ENCODE measurements around the gene PSMD3. TPM values are rescaled to one million over a fixed set of nuclear protein-coding genes. Genes with fewer than 3 reads are reported as not detected.
"Not testable (repeated sequence)": the region's sequence is repeated elsewhere in the genome, so short reads cannot be mapped to it uniquely, and the experiment has no call there.

Gene PSMD3
- 10 to 100 TPM; 69.0 to 92.8 TPM for total RNA-seq
- long read RNA-seq, transcript PSMD3-201 (12 exons, 2,158 nt) = major isoform, 91 of 107 reads
- long read RNA-seq, partial matches to known transcripts = 10 of 107 reads
- long read RNA-seq, other reads (novel, unspliced or antisense) = 6 of 107 reads

- peak; percentile 94 to 97 for ATAC-seq
- intact Hi-C loops (cut with DNase I) = no loop called here
- peak; percentile 97 for DNase-seq
These were observed at the start of gene PSMD3 for GRCh38 chr17:39980351-39981206. PSMD3 (plus strand) TSS chr17:39980807; CDS start chr17:39980971, 164 bp downstream.

GRCh38 chr17:39933912-39934311, 46.7 kb upstream of the PSMD3 start:
- no peak for DNase-seq
- intact Hi-C loops (cut with DNase I) = no loop called here
- peak; percentile 58 to 70 for ATAC-seq

GRCh38 chr17:39934324-39934723, 46.3 kb upstream of the PSMD3 start:
- intact Hi-C loops (cut with DNase I) = no loop called here
- no peak for DNase-seq
- ATAC-seq = no peak

GRCh38 chr17:39935909-39936308, 44.7 kb upstream of the PSMD3 start:
- DNase-seq (no peak), ATAC-seq (peak in 1 of 2 donors; percentile 10)
- intact Hi-C loops (cut with DNase I) = no loop called here

GRCh38 chr17:39937447-39937846, 43.2 kb upstream of the PSMD3 start:
- DNase-seq = no peak
- intact Hi-C loops (cut with DNase I) = no loop called here
- ATAC-seq = no peak

- ATAC-seq = no peak
- DNase-seq = no peak
- intact Hi-C loops (cut with DNase I) = no loop called here
These were observed 42.3 kb upstream of the PSMD3 start for GRCh38 chr17:39938140-39938869.

GRCh38 chr17:39939106-39939505, 41.5 kb upstream of the PSMD3 start:
- ATAC-seq = no peak
- no peak for DNase-seq
- intact Hi-C loops (cut with DNase I) = no loop called here

GRCh38 chr17:39939588-39940419, 40.8 kb upstream of the PSMD3 start:
- intact Hi-C loops (cut with DNase I) = no loop called here
- no peak for DNase-seq
- ATAC-seq = peak; percentile 54 to 79

GRCh38 chr17:39943702-39944392, 36.8 kb upstream of the PSMD3 start:
- ATAC-seq (no peak), DNase-seq (no peak)
- intact Hi-C loops (cut with DNase I) = no loop called here

- intact Hi-C loops (cut with DNase I) = no loop called here
- ATAC-seq (no peak), DNase-seq (no peak)
These were observed 36.3 kb upstream of the PSMD3 start for GRCh38 chr17:39944393-39944711.

GRCh38 chr17:39946551-39947330, 33.9 kb upstream of the PSMD3 start:
- ATAC-seq (peak in 1 of 2 donors; percentile 10), DNase-seq (no peak)
- intact Hi-C loops (cut with DNase I) = no loop called here

- DNase-seq; intact Hi-C loops (cut with DNase I); ATAC-seq: not testable (repeated sequence)
These were observed 32.1 kb upstream of the PSMD3 start for GRCh38 chr17:39948489-39948828.

GRCh38 chr17:39949028-39949427, 31.6 kb upstream of the PSMD3 start:
- ATAC-seq = no peak
- intact Hi-C loops (cut with DNase I) = no loop called here
- no peak for DNase-seq

GRCh38 chr17:39950871-39951348, 29.7 kb upstream of the PSMD3 start:
- DNase-seq (peak; percentile 29), ATAC-seq (no peak)
- intact Hi-C loops (cut with DNase I) = no loop called here

- ATAC-seq (no peak), DNase-seq (peak; percentile 28)
- intact Hi-C loops (cut with DNase I) = no loop called here
These were observed 28.5 kb upstream of the PSMD3 start for GRCh38 chr17:39951924-39952679.

- DNase-seq = peak; percentile 97
- intact Hi-C loops (cut with DNase I) = no loop called here
- peak; percentile 94 to 95 for ATAC-seq
These were observed 27.7 kb upstream of the PSMD3 start for GRCh38 chr17:39952680-39953470.

GRCh38 chr17:39953471-39953888, 27.1 kb upstream of the PSMD3 start:
- intact Hi-C loops (cut with DNase I) = no loop called here
- ATAC-seq = no peak
- no peak for DNase-seq
